ENCODE measurements around the gene SOAT2.
A peak's percentile ranks its signal among the peaks of the same experiment; 100 is the strongest.

Gene SOAT2

GRCh38 chr12:53065470-53065869 is 37.8 kb upstream of the SOAT2 start:
- DNase-seq (ENCODE audit: low read depth), result no peak

- no peak for DNase-seq (ENCODE audit: low read depth)
These were observed 37.0 kb upstream of the SOAT2 start for GRCh38 chr12:53065975-53066931.

DNA sequence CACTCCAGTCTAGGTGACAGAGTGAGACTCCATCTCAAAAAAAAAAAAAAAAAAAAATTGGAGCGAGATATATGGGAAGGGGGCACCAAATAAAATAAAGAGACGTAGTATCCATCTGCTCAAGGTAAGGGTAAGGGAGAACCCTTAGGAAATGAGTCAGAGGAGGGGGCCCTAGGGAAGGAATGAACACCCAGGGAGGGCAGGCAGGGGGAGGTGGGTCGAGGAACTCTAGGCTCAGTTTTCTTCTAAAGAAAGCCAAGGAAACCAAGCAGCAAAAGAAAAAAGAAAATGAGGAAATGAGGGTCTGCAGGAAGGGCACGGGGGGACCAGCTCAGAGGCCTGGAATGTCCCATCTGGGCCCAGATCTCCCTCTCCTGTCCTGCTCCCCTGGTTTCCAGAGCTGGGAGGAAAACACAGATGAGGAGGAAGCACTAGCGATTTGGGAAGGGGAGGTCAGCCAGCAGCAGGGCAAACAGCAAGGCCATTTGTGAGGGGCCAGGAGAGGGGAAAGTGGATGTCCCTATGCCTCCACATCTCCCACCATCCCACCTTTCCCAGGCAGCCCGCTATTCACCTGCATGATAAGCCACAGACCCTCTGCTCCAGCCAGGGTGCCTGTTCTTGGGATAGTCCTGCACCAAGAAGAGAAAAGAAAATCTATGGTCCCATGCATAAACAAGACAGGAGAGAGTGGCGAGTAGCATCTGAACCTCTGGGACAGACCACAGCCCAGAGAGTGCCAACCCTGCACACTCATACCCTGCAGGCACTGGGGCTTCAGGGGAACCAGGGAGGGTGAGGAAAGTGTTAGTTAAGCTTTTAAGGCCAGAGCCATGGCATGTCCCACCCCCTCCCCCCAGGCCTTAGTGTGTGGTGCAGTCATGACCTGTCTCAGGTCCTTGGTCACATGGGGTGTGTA is 36.0 kb upstream of the SOAT2 start:
- no peak for DNase-seq (ENCODE audit: low read depth)

GRCh38 chr12:53067993-53068770 is 35.1 kb upstream of the SOAT2 start:
- no peak for DNase-seq (ENCODE audit: low read depth)

- no peak for DNase-seq (ENCODE audit: low read depth)
These were observed 34.3 kb upstream of the SOAT2 start for GRCh38 chr12:53068811-53069585.

GRCh38 chr12:53069621-53070410 is 33.5 kb upstream of the SOAT2 start:
- DNase-seq (ENCODE audit: low read depth), result no peak

- DNase-seq (ENCODE audit: low read depth), result no peak
These were observed 32.3 kb upstream of the SOAT2 start for GRCh38 chr12:53070877-53071492.

DNA sequence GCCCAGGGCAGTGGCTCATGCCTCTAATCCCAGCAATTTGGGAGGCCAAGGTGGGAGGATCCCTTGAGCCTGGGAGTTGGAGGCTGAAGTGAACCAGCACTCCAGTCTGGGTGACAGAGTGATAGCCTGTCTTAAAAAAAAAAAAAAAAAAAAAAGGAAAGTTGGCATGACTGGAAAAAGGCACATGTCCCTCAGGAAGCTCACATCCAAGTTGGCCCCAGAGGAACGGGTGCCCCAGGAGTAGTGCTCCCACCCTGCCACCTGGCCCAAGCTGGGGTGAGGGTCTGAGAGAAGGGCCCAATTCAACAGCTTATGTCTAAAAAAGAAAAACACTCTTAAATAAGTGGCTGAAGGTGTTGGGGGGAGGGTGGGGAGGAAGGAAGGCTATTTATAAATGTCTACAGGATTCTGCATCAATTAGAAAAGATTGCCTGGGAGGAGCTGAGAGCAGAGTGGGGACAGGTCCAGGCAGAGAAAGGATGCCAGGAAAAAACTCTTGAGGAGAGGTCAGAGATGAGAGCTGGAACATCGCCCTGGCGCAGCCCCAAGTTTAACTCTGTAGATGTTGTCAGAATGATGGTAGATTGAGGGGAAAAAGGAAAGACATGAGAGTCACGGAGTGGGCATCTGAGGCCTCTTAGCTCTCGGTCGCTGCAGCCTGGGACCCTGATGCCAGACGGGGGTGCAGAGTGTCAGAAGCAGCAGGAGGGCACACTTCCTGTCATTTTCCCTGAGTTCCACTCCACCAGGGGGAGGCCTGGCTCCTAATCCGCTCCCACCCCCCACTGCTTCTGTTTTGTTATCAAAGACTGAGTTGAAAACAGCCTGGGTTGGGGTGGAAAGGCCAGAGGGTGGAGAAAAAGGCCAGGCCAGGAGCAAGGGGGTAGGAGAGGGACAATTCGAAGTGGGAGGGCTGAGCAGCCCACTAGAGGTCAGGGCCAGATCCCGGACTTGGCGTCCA is 31.4 kb upstream of the SOAT2 start:
- no peak for DNase-seq (ENCODE audit: low read depth)

- DNase-seq (ENCODE audit: low read depth), result no peak
These were observed 29.4 kb upstream of the SOAT2 start for GRCh38 chr12:53073881-53074280.

- no peak for DNase-seq (ENCODE audit: low read depth)
These were observed 28.8 kb upstream of the SOAT2 start for GRCh38 chr12:53074283-53074998.

DNA sequence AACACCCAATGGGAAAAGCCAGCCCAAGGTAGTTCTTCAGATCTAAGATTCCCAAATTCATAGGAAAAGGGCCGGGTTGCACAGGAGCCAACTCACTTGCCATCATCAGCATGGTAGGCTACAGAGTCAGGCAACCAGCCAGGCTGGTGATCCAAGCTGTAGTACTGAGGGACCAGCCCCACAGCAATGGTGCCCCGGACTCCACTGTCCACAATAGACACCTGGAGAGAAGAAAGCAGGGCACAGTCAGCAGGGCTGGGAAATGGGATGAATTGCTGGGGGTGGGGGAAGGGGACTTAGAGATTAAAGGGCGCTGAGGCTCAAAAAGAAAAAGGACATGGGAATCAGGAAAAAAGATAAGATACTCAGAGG is 28.3 kb upstream of the SOAT2 start:
- DNase-seq (ENCODE audit: low read depth), result no peak

GRCh38 chr12:53076461-53076860 is 26.8 kb upstream of the SOAT2 start:
- no peak for DNase-seq (ENCODE audit: low read depth)

GRCh38 chr12:53077030-53077429 is 26.3 kb upstream of the SOAT2 start:
- no peak for DNase-seq (ENCODE audit: low read depth)

DNA sequence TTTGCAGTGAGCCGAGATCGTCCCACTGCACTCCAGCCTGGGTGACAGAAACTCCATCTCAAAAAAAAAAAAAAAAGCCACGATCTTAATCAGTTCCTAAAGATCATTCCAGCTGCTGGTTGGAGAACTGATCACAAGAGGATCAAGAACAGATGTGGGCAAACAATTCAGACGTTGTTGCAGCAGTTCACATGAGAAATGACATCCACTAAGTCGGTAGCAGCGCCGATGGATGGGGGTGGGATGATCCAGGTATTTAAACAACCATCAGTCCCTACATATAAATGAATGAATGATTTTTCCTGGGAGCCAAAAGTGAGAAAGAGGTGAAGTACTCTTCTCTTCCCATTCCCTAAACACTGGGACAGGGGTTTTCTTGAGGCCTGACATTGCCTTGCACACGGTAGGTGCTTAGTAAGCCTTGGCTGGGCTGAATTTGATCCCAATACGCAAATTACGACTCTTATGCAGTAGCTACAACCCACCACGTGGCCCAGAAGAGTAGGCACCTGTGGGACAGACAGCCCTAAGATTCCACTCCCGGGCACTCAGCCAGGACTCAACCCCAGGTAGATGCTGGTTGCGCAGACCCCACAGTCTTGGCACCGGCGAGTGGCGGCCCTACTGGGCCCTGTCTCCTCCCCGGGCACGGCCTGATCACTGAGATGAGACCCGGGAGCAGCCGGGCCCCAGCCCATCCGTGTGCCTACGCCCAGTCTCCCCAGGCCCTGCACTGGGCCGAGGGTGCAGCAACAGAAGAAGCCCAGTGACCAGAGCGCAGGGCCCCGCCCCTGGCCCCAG is 24.7 kb upstream of the SOAT2 start:
- DNase-seq (ENCODE audit: low read depth), result peak; percentile 11

GRCh38 chr12:53079226-53080117 is 23.8 kb upstream of the SOAT2 start, which contains the start of gene SPRYD3:
TSS of gene SPRYD3 (minus strand) at chr12:53079390. CDS start at chr12:53079333, 57 bp downstream.
- DNase-seq (ENCODE audit: low read depth), result peak; percentile 82

DNA sequence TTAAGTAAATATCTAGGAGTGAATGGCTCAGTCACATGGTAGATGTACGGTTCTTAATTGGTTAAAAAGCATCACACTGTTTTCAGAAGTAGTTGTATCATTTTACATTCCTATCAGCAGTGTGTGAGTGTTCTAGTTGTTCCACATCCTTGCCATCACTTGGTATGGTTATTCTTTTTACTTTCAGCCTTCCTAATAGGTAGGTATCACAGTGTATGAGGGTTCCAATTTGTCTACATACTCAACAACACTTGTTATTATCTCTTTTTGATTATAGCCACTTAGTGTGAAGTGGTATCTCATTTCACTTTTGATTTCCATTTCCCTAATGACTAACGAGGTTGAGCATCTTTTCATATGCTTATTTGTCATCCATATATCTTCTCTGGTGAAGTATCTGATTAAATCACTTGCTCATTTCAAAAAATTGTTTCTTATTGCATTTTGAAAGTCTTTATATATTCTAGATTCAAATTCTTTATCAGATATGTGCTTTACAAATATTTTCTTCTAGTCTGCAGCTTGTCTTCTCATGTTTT is 20.6 kb upstream of the SOAT2 start:
- no peak for DNase-seq (ENCODE audit: low read depth)

All from HS-5 (cell line).